Endometrium (tissue), 2 donors: ENCODE data around the gene PIP5K1B.
"Not testable (repeated sequence)": the region's sequence is repeated elsewhere in the genome, so short reads cannot be mapped to it uniquely, and the experiment has no call there.

Experiments
- FAIRE-seq: peaks from 2 replicates; lab custom pipeline; 2012; peaks lifted over from hg19 to GRCh38; lab: Jason Lieb, UNC
- donor health status: control.
- donor health status: control.

PIP5K1B gene

DNA sequence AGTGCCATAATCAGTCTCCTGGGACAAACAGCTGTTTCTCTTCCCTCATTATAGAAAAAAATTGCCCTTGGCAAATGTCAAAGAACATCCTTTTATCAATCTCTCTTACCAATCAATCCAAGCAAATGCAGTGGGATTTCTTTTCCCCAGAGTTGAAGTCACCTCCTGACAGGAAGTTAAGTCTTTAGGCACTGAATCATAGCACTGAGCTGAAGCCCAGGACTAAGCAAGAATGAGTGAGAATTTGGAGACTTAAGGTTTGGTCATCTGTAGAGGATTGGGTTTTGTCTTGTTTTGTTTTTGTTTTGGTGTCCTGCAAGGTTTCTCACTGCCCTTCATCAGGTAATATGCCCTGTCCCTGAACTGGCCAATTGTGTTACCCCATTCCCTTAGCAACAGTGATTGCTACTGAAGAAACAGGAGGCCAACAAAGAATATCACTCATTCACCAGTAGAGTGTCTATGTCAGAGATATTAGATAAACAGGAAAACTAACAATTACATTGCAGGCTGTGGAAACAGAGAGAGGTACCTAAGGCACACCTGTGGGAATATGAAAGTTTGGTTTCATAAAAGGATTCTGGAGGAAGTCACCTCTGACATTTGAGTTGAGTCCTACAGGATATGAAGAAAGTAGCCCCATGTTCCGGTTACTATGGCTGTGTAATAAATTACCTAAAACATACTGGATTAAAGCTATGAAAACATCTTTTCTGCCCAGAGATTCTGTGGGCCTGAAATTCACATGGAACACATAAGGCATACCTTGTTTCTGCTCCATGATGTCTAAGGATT, 326.0 kb downstream of the PIP5K1B start:
- no peak for FAIRE-seq

DNA sequence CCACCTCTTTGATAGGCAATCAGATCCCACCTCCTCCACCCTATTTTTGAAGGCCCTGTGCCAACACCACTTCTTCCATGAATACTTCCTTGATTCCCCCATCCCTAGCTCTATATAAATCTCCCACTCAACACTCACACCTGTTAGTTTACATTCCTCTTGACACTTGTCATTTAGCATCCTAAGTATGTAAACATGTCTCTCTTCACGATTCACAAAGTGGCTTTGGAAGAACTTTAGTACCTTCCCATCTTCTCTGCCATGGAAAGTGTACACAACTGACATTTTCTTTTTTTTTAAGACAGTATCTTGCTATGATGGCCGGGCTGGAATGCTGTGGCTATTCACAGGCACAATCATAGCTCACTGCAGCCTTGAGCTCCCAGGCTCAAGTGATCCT, 329.0 kb downstream of the PIP5K1B start:
- no peak for FAIRE-seq

- FAIRE-seq: no peak
Observed at GRCh38 chr9:69035438-69036308, 330.6 kb downstream of the PIP5K1B start, which contains the start of gene FXN. Gene FXN, plus strand, starts transcription at chr9:69035752. Its CDS starts 31 bp downstream, at chr9:69035783.

- no peak for FAIRE-seq
Observed at GRCh38 chr9:69036309-69036708, 331.3 kb downstream of the PIP5K1B start.

- no peak for FAIRE-seq
Observed at GRCh38 chr9:69036799-69037198, 331.8 kb downstream of the PIP5K1B start.

DNA sequence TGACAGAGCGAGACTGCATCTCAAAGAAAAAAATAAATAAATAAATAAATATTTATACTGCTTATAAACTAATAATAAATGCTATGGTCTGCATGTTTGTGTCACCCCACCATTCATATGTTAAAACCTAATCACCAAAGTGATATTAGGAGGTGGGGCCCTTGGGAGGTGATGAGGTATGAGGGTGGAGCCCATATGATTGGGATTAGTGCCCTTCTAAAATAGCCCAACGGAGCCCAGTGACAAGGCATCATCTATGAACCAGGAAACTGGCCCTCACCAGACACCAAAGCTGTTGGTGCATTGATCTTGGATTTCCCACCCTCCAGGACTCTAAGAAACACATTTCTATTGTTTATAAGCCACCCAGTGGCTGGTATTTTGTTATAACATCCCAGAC, 335.6 kb downstream of the PIP5K1B start:
- FAIRE-seq: no peak

DNA sequence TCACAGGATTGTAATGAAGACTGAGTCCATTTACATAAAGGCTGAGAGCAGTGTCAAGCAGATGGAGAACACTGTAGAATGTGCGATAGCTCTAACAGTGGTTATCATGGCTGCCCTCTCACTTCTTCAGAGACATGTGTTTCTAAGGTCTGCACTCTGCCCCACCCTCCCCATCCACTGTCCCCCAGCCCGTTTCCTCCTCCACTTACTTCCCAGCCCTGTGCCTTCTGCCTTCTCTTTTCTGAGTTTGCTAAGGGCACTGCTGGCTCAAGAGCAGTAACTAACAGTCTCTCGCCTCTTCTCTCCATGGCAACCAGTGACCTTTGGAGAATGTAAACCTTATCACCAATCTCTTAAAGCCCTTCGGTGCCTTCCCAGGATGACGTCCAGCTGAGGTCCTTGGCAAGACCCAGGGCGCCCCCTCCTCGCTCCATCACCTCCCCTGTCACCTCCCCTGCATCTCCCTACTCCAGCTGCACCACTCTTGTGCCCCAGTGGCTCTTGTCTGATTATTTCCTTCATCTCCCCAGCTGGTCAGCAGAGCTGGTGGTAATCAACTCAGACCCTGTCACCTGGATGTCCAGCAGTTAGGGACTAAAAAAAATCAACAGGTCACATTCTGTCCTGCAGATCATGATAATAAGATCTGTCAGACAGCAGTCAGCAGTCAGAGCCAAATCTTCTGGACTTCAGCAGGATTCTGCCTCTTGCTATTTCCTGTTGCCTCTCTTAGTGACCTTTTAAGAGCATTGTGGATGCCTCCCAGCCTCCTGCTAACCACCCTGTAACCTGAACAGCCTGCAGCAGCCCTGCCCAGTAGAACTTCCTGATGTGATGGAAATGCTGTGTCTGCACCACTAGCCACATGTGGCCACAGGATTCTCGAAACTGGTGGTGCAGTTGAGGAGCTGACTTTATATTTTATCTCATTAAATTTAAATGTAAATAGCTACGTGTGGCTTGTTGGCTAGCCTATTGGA, 339.5 kb downstream of the PIP5K1B start:
- no peak for FAIRE-seq

DNA sequence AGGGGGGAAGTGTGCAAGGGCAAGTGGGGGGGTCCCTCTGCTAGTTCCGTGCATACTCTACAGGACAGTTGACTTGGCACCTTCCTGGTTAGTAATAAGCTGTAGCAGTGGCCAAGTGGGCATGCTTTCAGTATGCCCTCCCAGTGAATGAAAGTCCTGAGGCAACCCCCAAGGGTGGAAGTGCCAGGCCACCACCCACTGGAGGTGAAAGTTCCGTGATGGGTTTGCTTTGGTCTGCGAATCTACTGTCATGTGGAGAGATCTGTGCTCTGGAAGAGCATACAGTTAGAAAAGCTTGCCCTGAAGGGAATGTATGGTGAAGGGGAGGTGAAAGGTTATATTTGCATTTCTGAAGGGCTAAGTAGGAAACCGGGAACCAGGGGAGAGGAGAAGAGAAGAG, 340.8 kb downstream of the PIP5K1B start:
- no peak for FAIRE-seq

DNA sequence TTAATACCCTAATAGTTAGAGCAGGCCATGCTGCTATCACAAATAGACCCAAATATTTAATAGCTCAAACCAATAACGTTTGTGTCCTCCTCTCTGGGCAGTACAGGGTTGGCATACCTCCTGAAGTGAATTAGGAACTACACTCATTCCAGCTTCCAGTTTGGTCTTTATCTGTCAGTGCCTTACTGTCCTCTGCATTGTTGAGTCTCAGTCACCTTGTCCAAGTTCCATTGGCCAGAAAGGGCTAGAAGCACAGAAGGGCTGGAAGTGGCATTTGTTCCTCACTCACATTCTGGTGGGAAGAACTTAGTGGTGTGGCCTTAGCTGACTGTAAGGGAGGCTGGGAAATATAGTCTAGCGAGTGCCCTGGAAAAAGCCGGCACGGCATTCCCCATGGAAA, 341.7 kb downstream of the PIP5K1B start:
- no peak for FAIRE-seq

DNA sequence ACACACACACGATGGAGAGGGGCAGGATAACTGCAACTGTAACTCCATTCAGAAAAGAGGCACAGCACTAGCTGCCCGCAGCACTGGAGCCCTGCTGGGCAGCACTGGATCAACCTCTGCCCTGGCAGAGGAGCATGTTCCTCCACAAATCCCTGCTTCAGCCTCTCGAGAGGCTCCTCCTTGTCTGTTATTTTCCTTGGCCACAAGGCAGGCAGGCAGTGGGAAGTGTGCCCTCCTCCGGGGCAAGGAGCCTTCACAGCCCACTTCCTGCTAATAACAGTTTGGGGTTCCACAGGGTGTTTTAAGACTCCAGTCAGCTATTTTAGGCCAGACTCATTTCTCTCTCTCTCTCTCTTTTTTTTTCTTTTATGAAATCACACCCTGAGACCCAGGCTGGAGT, 342.3 kb downstream of the PIP5K1B start:
- no peak for FAIRE-seq

DNA sequence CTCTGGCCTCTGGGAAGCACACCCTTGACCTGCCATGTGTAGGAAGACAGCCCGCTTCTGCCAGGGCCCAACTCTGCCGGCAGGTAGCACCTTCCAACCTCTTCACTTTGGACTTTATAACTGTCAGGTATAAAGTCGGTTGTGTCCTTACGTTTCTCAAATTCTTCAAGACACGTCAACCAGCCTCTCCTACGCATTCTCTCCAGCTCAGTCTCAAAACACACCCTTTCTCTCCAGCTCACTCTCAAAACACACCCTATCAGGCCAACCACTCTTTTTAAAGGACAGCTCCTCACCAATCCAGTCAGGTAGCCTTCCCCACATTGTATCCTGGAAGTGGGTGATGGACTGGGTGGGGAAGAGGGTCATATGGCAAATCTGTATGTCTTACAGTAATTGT, 344.1 kb downstream of the PIP5K1B start:
- no peak for FAIRE-seq

- FAIRE-seq: not testable (repeated sequence)
Observed at GRCh38 chr9:69050936-69051335, 345.9 kb downstream of the PIP5K1B start.

DNA sequence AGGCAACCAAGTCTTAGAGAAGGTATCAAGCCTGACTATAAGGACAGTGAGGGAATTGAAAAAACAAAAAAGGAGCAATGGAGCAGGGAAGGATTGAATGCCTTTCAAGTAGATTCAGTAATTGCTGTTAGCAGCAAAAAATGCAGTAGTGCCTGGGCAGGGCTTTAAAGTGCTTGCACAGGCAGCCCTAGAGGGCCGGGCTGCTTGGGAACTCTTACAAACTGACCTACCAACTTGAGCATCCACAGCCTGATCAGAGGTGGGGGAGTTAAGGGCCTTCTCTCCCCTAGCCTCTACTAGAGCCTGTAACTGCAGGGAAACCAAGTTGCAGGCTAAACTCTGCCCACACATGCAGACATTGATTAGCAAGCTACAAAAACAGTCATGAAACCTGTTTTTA, 349.9 kb downstream of the PIP5K1B start:
- no peak for FAIRE-seq

DNA sequence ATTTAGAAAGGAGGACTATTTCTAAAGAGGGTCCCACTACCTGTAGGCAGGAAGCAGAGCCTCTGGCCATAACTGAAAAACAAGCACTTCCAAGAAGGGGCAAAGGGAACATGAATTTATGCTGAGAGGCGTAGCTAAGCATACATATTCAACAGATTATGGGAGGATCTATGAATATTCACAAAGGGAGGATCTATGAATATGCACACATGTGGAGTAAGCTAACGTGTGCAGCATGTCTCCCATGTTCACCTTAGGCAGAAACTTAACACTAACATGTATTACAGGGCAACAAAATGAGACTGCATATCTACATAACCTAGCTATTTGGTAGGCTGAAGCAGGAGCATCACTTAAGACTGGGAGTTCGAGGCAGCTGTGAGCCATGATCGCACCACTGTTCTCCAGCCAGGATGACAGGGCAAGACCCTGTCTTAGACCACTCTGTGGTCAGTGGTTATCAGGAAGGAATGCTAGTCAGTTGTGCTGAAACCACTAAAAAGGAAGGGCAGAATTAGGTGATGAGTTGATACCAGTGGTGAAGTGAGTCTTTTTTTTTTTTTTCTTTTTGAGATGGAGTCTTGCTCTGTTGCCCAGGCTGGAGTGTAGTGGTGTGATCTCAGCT, 351.3 kb downstream of the PIP5K1B start:
- no peak for FAIRE-seq

- no peak for FAIRE-seq
Observed at GRCh38 chr9:69058101-69058500, 353.1 kb downstream of the PIP5K1B start.
